SK-N-MC (cell line): Measurements from ENCODE around the gene NELFCD.

Source experiments
- EZH2 ChIP-seq: fragments of 200-600 bp; sonication (generic); IDR thresholded peaks from one replicate; pipeline ENCODE4 v1.6.1; 2017; ENCODE audit warnings: antibody characterized with exemption
- FOXP2 ChIP-seq: optimal IDR thresholded peaks from 2 replicates; pipeline ENCODE3; 2011; ENCODE audit warnings: mild to moderate bottlenecking, moderate library complexity; ENCODE audit not compliant: insufficient read depth; ENCODE audit errors: extremely low read length, control extremely low read depth
- POLR2AphosphoS5 ChIP-seq: IDR thresholded peaks from 2 replicates; pipeline ENCODE4 v1.6.1; 2012; ENCODE audit warnings: mild to moderate bottlenecking, low read depth, low read length, borderline replicate concordance

- TF ChIP-seq EZH2 (no peak), POLR2AphosphoS5 (no peak), FOXP2 (no peak)
These were observed 28.0 kb upstream of the NELFCD start for GRCh38 chr20:58953050-58953449.
